HG02943 (cell line): Measurements from ENCODE around the gene STK38.

Experiments used
- ATAC-seq: cut with Tn5 transposase; IDR thresholded peaks from one replicate; pipeline ENCODE4 v1.9.1; 2021; ENCODE audit warnings: mild to moderate bottlenecking, low read depth, moderate library complexity; ENCODE audit not compliant: unreplicated experiment

Gene STK38

DNA sequence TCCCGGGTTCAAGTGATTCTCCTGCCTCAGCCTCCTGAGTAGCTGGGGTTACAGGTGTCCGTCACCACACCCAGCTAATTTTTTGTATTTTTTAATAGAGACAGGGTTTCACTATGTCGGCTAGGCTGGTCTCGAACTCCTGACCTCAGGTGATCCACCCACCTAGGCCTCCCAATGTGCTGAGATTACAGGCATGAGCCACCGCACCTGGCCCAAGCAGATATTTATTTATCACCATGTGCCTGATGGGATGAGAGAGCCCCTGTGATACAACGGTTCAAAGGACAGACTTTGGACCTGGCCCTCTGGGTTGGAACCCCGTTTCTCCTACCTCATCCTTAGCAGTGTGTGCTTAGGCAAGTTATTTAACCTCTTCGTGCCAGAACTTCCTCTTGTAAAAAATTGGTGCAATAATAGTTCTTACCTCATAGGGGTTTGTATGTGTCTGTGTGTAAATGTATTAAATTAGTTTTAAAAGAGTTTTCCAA lies 19.2 kb upstream of the STK38 start:
- ATAC-seq = no peak

DNA sequence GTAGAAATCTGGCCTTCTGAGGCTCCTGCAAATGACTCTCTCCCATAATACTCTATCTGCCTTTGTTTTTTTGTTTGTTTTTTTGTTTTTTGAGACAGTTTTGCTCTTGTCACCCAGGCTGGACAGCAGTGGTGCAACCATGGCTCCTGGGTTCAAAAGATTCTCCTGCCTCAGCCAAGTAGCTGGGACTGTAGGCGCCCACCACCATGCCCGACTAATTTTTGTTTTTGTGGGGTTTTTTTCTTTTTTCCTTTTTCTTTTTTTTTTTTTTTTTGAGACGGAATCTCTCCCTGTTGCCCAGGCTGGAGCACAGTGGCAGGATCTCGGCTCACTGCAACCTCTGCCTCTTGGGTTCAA lies 16.6 kb upstream of the STK38 start:
- ATAC-seq = no peak

DNA sequence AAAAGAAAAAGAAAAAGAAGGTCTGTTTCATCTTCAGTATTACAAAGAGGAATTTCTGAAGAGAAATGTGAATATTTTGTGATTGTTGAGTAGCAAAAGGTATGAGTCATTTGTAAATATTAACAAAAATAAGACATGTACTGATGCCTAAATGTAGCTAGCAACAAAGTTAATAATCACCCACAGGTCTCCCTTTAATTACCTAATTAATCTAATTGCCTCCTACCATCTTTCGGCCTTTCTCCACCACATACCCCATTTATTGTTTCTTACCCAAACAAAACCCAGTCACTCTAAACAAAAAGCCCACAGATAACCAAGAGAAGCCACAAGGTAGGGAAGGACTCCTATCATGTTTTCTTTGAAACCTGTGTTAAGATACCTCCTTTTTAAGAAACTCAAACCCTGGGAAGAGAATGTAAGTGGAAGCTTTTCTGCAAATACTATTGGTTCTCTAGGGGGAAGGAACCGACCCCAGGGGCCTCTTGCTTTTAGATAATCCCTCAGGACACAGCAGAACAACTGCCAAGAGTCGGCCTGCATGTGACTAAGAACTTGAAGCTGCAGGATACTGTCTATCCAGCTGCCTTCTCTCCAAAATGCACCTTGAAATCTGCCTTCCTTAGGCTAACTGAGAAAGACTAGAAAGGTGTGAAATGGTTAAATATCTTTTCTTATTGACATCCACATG lies 16.1 kb upstream of the STK38 start:
- no peak for ATAC-seq

DNA sequence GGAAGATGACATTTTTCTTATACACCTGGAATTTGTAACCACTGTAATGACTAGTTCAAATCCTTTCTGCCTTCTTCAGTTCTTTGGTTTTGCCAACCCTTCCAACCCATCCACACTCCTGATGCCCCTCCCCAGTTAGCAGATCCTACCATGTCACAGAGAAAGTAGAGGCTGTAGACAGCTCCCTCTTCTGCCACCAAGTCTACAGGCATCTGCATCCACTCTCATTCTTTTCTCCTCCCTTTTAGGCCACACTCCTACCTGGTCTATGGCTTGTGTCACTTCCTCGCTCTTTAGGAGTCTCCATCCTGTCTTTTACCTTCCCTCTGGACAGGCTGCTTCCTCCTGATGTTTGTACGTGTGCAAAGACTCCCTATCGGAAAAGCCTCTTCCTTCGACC lies 13.5 kb upstream of the STK38 start:
- ATAC-seq = no peak

GRCh38 chr6:36559011-36559793 lies 11.9 kb upstream of the STK38 start:
- no peak for ATAC-seq

DNA sequence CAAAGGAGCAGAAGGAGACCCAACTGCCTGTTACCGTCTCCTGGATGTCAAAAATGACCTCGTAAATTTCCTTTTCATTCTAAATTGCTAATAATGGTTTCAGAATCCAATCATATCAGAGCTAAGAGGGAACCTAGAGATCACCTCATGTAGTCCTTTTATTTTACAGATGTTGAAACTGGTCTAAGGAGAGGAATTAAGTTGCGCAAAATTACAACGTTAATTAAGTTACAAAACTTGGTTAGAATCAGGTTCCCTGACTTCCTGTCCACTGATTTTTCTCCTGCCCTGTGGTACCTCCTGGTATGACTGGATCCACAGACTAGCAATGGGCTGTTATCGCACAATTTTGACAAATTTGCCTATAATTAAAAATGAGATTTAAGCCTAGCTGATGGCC lies 9.0 kb upstream of the STK38 start:
- ATAC-seq = no peak

- no peak for ATAC-seq
Measured at GRCh38 chr6:36555750-36556252, 8.5 kb upstream of the STK38 start.

DNA sequence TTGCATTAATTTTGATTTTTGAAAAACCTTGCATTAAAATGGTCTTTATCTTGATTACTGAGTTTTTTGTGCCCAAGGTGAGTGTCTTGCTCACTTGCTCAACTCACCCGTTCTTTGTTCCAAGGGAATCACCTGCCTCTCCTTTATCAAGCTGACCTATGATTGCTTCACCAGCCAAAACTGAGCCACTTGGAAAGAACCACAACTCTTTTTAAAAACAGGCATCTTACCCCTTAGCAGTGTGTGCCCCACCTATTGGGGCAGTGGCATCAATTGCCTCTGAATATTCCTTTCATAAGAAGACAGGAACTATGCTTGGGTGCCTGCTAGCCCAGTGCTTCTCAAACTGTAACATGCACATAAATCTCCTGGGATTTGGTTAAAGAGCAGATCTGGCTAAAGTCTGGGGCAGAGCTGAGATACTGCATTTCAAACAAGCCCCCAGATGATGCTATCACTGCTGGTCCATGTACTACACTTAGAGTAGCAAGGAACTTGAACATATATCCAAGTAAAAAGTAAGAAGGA lies 3.3 kb upstream of the STK38 start:
- ATAC-seq = no peak

DNA sequence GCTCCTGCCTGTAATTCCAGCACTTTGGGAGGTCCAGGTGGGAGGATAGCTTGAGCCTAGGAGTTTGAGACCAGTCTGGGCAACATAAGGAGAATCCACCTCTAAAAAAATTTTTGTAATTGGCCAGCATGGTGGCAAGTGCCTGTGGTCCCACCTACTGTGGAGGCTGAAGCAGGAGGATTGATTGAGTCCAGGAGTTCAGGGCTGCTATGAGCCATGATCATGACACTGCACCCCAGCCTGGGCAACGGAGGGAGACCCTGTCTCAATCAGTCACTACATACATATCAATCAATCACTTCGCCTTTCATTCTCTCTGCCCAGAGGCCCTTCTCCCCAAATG lies 1.1 kb upstream of the STK38 start:
- ATAC-seq = no peak

DNA sequence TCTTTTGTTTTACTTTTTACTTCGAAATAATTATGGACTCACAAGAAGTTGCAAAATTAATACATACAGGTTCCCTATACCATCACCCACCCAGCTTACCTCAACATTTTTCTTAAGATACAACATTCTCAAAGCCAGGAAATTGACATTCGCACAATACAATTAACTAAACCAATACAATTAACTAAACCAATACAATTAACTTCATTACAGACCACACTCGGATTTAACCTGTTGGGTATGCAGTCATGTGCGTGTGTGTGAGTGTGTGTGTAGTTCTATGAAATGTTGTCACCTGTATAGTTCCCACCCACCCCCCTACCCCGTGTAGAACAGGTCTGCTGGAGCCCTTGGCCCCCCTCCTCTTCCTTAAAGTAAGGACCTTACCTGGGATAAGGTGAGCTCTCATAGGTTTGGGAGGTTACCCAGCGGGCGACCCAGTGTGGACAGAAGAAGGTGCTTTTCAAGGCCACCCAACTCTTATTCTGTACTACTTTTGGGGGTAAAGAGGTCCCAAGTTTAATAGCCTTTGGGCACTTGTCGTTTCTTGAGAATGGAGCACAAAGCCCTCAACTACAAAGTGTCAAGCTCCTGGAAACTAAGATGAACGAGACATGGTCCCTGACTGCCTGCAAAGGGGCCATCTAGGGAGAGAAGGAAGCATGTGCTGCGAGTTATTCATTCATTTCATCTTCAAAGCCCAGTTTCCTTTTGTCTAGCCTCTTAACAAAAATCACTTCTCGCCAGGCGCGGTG lies 544 bp upstream of the STK38 start:
- ATAC-seq = no peak

DNA sequence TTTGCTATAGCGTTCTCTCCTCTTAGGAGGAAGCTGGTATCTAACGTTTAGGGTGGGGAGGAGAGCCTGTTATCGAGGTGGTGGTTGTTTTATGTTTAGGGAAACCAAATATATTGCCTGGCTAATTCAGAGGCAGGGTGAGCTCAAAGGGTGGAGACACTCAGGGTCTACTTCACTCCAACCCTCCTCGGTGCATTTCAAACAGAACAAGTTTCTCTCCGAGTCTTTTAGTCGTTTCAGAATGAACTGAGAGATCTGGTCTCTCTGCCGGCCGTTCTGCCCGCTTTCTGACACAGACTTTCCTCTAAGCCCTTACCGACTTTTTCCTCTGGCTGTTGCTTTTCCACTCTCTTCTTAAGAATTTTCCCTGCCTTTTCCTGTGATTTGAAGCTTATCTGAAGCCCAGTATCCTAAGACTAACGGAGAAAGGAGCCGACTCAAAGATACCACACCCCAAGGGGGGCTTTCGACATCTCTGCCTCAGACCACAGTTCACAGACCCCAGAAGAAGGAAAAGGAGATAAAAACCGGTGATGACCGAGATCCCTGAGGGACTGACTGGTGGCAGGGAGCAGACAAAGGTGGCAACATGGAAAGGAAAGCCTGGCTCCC lies 865 bp downstream of the STK38 start:
- ATAC-seq = no peak

DNA sequence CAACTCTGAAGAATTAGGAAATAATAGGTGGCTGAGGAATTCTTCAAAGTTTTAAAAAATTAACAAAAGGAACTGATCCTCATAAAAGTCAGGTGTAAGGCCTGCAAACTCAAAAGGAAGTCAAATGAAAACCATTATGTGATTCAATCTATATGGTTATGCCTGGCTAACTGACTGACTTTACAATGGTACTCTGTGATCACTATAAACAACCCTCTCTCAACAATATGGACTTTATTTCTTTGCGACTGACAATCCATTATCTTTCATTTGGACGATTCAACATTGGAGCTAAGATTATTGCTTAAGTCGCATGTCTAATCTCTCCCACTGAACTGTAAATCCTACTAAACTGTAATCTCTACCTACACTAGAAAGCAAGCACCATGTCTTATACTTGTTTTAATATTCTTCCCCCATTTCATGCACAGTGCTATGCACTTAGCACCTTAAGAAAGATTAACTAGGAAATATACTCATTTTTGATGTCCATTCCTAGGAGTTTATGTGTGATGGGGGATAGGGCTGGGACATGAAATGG lies 1.4 kb downstream of the STK38 start:
- ATAC-seq = no peak

- ATAC-seq = no peak
Measured at GRCh38 chr6:36544228-36544627, 3.1 kb downstream of the STK38 start.

DNA sequence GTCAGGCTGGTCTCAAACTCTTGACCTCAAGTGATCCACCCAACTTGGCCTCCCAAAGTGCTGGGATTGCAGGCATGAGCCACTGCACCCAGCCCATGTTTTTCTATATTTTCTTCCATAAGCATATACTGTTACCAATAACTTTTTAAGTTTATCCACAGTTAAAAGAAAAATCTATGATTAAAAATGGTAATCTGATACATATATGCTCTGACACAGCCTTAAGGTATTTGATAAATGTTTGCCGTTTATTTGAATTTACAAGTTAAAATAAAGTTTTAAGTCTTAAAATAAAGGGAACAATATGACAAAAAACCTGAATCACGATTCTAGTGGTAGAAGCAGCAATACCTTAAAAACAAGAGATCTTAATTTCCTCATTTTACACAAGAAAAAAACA lies 5.2 kb downstream of the STK38 start:
- no peak for ATAC-seq

- no peak for ATAC-seq
Measured at GRCh38 chr6:36539814-36540568, 7.3 kb downstream of the STK38 start.

GRCh38 chr6:36536873-36537547 lies 10.3 kb downstream of the STK38 start:
- ATAC-seq = no peak

GRCh38 chr6:36533321-36533720 lies 14.0 kb downstream of the STK38 start:
- no peak for ATAC-seq

DNA sequence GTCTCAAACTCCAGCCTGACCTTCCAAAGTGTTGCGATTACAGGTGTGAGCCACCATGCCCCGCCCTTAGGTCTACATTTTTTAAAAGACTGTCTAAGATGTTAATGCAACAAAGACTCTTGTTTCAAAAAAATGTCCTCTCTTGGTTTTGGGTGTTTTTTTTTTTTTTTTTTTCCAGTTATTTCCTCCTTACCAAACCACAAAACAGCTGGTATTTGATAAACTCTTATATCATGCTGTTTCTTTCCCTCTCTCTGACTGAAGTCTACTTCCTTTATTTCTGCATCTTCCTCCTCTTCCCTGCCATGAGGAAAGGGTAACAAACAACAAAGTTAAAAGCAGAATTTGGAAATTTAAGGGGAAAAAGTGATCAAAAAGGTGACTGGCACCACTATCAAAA lies 21.2 kb downstream of the STK38 start:
- ATAC-seq = no peak

GRCh38 chr6:36525346-36525745 lies 21.9 kb downstream of the STK38 start:
- no peak for ATAC-seq
